Sigmoid colon (tissue), 7 donors: ENCODE results near the gene HSD17B11. TPM values are rescaled to one million over a fixed set of nuclear protein-coding genes. Genes with fewer than 3 reads are reported as not detected.
"Not testable (repeated sequence)": the region's sequence is repeated elsewhere in the genome, so short reads cannot be mapped to it uniquely, and the experiment has no call there.

Source experiments
- DNase-seq: peaks from one replicate; pipeline ENCODE4 v3.0.0-alpha.2; 2019
- H3K27ac ChIP-seq, 4 donors: fragments of 200-600 bp; sonication (generic); one replicate each; pipeline ENCODE4 v1.5.1; 2016 to 2019; ENCODE audit warnings: mild to moderate bottlenecking in 1 of 4
- H3K27me3 ChIP-seq, 3 donors: fragments of 200-600 bp; sonication (generic); one replicate each; pipeline ENCODE4 v1.5.1; 2019; ENCODE audit warnings: mild to moderate bottlenecking in 1 of 3
- H3K36me3 ChIP-seq, 4 donors: fragments of 200-600 bp; sonication (generic); one replicate each; pipeline ENCODE4 v1.5.1; 2016 to 2019
- H3K4me1 ChIP-seq, 4 donors: fragments of 200-600 bp; sonication (generic); one replicate each; pipeline ENCODE4 v1.5.1; 2017 to 2019
- H3K4me3 ChIP-seq, 4 donors: fragments of 200-600 bp; sonication (generic); one replicate each; pipeline ENCODE4 v1.5.1; 2017 to 2019; ENCODE audit warnings: mild to moderate bottlenecking in 2 of 4, moderate library complexity in 1 of 4
- H3K9me3 ChIP-seq, 4 donors: fragments of 200-600 bp in 3 of 4; sonication (generic) in 3 of 4; one replicate each; pipeline versions ENCODE4 v1.5.1 to v1.6.1; 2013 to 2019
- EP300 ChIP-seq, 4 donors: sonication (generic); formaldehyde crosslinking; IDR thresholded peaks; one replicate each; pipeline ENCODE4 v1.6.1; 2017; ENCODE audit warnings: antibody characterized with exemption in 4 of 4
- POLR2A ChIP-seq, 2 donors: fragments of 450-650 bp; IDR thresholded peaks; one replicate each; pipeline ENCODE4 v1.6.1; 2016; ENCODE audit warnings: antibody characterized with exemption in 2 of 2, mild to moderate bottlenecking in 2 of 2, moderate library complexity in 2 of 2
- POLR2AphosphoS5 ChIP-seq, 4 donors: sonication (generic); formaldehyde crosslinking; IDR thresholded peaks; one replicate each; pipeline ENCODE4 v1.6.1; 2017; ENCODE audit warnings: antibody characterized with exemption in 4 of 4
- WGBS, 2 donors: extraction: QIAGEN DNeasy Blood & Tissue Kit; methylation state at CpG; one replicate each; pipeline ENCODE4 v1.1.7; 2013; 5-methylcytosine and 5-hydroxymethylcytosine counted together
- intact Hi-C: fragments of 100-400 bp; cut with DNase I; formaldehyde crosslinking; loops from one replicate; pipeline ENCODE4 v1.15.1; 2023
- polyA plus RNA-seq, 3 donors: library from polyadenylated mRNA; stranded (reverse); fragments of 200-250 nt; gene quantifications; one replicate each; pipeline ENCODE4 v1.2.3, GENCODE V29; 2013
- total RNA-seq, 4 donors: library from RNA; depleted of rRNA; stranded (reverse); fragments of >200 nt; gene quantifications; one replicate each; pipeline ENCODE4 v1.1.0, GENCODE V29; 2016
- TF ChIP-seq, protein P1 (sequence below), 4 experiments: fragments of 450-650 bp in 3 of 4; fragments of 200-600 bp in 1 of 4; IDR thresholded peaks; one replicate each; pipeline ENCODE4 v1.5.1; 2016 to 2019; ENCODE audit warnings: antibody characterized with exemption in 4 of 4, mild to moderate bottlenecking in 3 of 4, moderate library complexity in 2 of 4
- donor health status: healthy with polysubstance abuse.
- donor health status: Bipolar disorder and iron deficiency.
- donor health status: healthy.

Gene HSD17B11
- total and polyA plus RNA-seq, 7 donors: 57.3 to 145 (median 97.6) TPM

DNA sequence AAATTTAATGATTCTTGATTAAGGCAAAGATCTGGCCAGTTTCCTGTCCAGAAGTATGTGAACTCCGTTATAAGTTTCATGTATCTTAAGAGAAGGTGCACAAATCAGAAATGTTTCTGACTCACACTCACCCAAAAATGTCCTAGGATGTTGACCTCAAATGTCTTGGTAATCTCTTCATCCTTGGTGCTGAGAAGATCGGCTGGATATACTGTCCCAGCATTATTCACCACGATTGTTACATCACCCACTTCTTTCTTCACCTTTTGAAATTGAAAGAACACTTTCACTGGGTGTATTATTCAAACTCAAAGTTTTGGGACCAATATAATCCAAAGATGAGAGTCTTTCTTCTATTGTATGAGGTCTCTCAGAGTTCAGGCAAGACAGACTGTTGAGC is 74.0 kb downstream of the HSD17B11 start:
- intact Hi-C loops: no loop called here
- Histone ChIP-seq H3K27me3 (no peaks in the 10 kb centered on the region), H3K36me3 (no peaks in the 10 kb centered on the region), H3K4me1 (peaks cover 0 to 6% (median 2%) of the 10 kb centered on the region in 4 donors), H3K9me3 (no peaks in the 10 kb centered on the region), H3K4me3 (no peak overlapping the region), H3K27ac (no peak overlapping the region)
- DNase-seq: no peak
- TF ChIP-seq POLR2AphosphoS5 (IDR thresholded peaks at IDR 0.05): no peak
- WGBS, 2 donors: 93 to 94% methylated on average over 3 of the region's 3 CpGs

DNA sequence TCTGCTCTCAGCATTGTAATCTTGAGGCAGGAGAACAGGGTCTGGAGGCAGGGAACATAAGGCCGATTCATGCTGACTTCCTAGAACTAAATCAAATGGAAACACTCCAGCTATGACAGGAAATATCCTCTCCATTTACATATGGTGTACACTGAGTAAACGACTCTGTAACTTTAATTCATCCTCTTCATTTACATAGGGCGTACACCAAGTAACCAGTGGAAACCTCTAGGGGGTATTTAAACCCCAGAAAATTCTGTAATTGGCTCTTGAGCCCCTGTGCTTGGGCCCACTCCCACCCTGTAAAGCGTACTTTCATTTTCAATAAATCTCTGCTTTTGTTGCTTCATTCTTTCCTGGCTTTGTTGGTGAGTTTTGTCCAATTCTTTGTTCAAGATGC is 76.0 kb downstream of the HSD17B11 start:
- H3K27me3 ChIP-seq, intact Hi-C loops, H3K4me1 ChIP-seq, H3K9me3 ChIP-seq, H3K36me3 ChIP-seq, H3K27ac ChIP-seq, H3K4me3 ChIP-seq, DNase-seq: not testable (repeated sequence)
- WGBS, 2 donors: 64 to 73% methylated on average over 4 of the region's 4 CpGs

DNA sequence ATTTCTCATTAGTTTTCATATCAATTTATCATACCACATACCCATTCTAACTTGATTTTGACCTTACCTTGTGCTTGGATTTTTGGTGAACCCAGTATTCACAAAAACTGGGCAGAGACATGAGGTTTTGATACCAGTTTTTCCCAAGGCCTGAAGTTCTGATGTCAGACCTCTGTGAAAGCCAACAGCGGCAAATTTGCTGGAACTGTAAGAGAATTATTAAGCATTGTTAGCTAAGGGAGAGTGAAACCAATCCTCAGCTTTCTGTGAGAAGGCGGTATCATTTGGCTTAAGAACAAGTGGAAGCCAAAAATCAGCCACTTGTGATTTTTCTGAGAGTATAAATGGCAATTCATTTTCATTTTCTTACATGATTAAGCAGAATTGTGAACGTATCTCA is 77.2 kb downstream of the HSD17B11 start:
- intact Hi-C loops: no loop called here
- WGBS, 2 donors: 91 to 96% methylated on average over 3 of the region's 3 CpGs
- Histone ChIP-seq H3K27ac (no peak overlapping the region), H3K9me3 (no peaks in the 10 kb centered on the region), H3K4me1 (peaks cover 0 to 8% (median 6%) of the 10 kb centered on the region in 4 donors), H3K4me3 (no peak overlapping the region), H3K36me3 (no peaks in the 10 kb centered on the region), H3K27me3 (no peaks in the 10 kb centered on the region)
- TF ChIP-seq POLR2AphosphoS5 (IDR thresholded peaks at IDR 0.05) (no peak), POLR2A (IDR thresholded peaks at IDR 0.05) (no peak), EP300 (IDR thresholded peaks at IDR 0.05) (no peak)
- TF ChIP-seq, protein P1, sequence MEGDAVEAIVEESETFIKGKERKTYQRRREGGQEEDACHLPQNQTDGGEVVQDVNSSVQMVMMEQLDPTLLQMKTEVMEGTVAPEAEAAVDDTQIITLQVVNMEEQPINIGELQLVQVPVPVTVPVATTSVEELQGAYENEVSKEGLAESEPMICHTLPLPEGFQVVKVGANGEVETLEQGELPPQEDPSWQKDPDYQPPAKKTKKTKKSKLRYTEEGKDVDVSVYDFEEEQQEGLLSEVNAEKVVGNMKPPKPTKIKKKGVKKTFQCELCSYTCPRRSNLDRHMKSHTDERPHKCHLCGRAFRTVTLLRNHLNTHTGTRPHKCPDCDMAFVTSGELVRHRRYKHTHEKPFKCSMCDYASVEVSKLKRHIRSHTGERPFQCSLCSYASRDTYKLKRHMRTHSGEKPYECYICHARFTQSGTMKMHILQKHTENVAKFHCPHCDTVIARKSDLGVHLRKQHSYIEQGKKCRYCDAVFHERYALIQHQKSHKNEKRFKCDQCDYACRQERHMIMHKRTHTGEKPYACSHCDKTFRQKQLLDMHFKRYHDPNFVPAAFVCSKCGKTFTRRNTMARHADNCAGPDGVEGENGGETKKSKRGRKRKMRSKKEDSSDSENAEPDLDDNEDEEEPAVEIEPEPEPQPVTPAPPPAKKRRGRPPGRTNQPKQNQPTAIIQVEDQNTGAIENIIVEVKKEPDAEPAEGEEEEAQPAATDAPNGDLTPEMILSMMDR (IDR thresholded peaks at IDR 0.05): no peak
- no peak for DNase-seq

DNA sequence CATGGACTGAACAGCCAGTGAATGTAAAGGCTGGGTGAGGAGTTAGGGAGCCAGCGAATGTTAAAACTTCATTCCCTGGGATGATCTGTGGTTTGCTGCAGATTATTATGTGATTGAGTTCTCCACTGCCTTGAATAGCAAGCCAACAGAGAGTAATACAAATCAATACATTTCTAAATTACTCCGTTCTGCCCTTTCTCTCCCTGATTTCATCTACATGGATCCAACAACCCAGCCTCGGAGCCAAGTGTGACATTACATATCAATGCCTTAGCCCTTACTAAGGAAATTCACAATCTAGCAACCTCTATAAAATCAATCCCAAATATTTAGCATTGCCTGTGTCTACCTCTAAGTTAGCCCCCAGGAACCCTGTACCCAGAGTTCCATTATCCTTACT is 79.3 kb downstream of the HSD17B11 start:
- no peak for DNase-seq
- 96 to 97% methylated on average over 3 of the region's 3 CpGs for WGBS, 2 donors
- Histone ChIP-seq H3K4me3 (no peak overlapping the region), H3K4me1 (peaks cover 0 to 8% (median 6%) of the 10 kb centered on the region in 4 donors), H3K27me3 (no peaks in the 10 kb centered on the region), H3K36me3 (no peaks in the 10 kb centered on the region), H3K9me3 (no peaks in the 10 kb centered on the region), H3K27ac (no peak overlapping the region)
- TF ChIP-seq, protein P1 (IDR thresholded peaks at IDR 0.05): no peak
- TF ChIP-seq POLR2A (IDR thresholded peaks at IDR 0.05) (no peak), POLR2AphosphoS5 (IDR thresholded peaks at IDR 0.05) (no peak), EP300 (IDR thresholded peaks at IDR 0.05) (no peak)
- intact Hi-C loops: no loop called here

DNA sequence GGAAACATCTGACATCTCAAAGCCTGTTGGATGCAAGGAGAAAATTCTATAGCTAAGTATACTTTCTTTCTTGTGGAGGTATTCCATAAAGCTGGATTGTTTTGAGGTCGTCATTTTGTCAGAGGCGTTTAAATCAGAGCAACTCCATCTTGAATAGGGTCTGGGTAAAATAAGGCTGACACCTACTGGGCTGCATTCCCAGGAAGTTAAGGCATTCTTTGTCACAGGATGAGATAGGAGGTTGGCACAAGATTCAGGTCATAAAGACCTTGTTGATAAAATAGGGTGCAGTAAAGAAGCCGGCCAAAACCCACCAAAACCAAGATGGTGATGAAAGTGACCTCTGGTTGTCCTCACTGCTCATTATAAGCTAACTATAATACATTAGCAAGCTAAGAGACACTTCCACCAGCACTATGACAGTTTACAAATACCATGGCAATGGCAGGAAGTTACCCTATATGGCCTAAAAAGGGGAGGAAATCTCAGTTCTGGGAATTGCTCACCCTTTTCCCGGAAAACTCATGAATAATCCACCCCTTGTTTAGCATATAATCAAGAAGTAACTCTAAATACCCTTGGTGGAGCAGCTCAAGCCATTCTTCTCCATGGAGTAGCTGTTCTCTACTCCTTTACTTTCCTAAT is 80.2 kb downstream of the HSD17B11 start:
- Histone ChIP-seq H3K4me1 (peaks cover 0 to 8% (median 6%) of the 10 kb centered on the region in 4 donors), H3K27ac (no peak overlapping the region), H3K36me3 (no peaks in the 10 kb centered on the region), H3K27me3 (no peaks in the 10 kb centered on the region), H3K9me3 (no peaks in the 10 kb centered on the region), H3K4me3 (no peak overlapping the region)
- no peak for DNase-seq
- WGBS, 2 donors: 73% methylated on average over 4 of the region's 4 CpGs
- intact Hi-C loops: no loop called here
- TF ChIP-seq POLR2AphosphoS5 (IDR thresholded peaks at IDR 0.05): peak in 1 of 4 donors; percentile 8
- TF ChIP-seq POLR2A (IDR thresholded peaks at IDR 0.05): no peak
- TF ChIP-seq, protein P1 (IDR thresholded peaks at IDR 0.05): no peak
- TF ChIP-seq EP300 (IDR thresholded peaks at IDR 0.05): no peak

DNA sequence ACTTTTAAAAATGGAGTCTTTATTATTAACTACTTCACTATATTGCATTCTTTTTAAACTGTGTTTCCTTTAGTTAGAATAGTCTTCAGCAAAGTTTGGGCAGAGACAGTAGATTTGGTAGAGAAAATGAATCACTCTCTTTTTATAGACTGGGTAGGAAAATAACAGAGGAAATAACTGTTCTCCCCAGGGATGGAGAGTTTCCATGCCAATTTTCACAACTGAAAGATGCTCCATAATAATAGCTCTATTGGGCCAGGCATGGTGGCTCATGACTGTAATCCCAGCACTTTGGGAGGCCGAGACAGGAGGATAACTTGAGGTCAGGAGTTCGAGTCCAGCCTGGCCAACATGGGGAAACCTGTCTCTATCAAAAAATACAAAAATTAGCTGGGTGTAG is 81.4 kb downstream of the HSD17B11 start:
- no peak overlapping the region for H3K27ac ChIP-seq
- H3K27me3 ChIP-seq: no peaks in the 10 kb centered on the region
- H3K4me1 ChIP-seq: peaks cover 0 to 10% (median 7%) of the 10 kb centered on the region in 4 donors
- H3K36me3 ChIP-seq: no peaks in the 10 kb centered on the region
- TF ChIP-seq, protein P1 (IDR thresholded peaks at IDR 0.05): no peak
- TF ChIP-seq POLR2A (IDR thresholded peaks at IDR 0.05) (no peak), EP300 (IDR thresholded peaks at IDR 0.05) (no peak), POLR2AphosphoS5 (IDR thresholded peaks at IDR 0.05) (no peak)
- H3K4me3 ChIP-seq: no peak overlapping the region
- intact Hi-C loops: no loop called here
- no peaks in the 10 kb centered on the region for H3K9me3 ChIP-seq
- DNase-seq: no peak
- WGBS, 2 donors: 93 to 95% methylated on average over 2 of the region's 2 CpGs
